Measurements from ENCODE around the gene ZNF70. TPM values are rescaled to one million over a fixed set of nuclear protein-coding genes. Genes with fewer than 3 reads are reported as not detected.
A peak's percentile ranks its signal among the peaks of the same experiment; 100 is the strongest.

The ZNF70 gene
- total RNA-seq: 1 to 10 TPM; 1.9 to 6.1 (median 4.9) TPM
- 1 to 10 TPM in 2 of 3 donors, under 1 TPM in 1; 0.94 to 3.8 (median 2.7) TPM for polyA plus RNA-seq
- long read RNA-seq, donor 1, full-length matches to known transcripts: 2 of 8,801 reads
- long read RNA-seq, donor 1, partial matches to known transcripts: 8,538 of 8,801 reads
- long read RNA-seq, donor 1, other reads (novel, unspliced or antisense): 261 of 8,801 reads
- long read RNA-seq, donor 2, partial matches to known transcripts: 6,267 of 6,431 reads
- long read RNA-seq, donor 2, other reads (novel, unspliced or antisense): 164 of 6,431 reads
- long read RNA-seq, donor 3: 0 reads
- long read RNA-seq, donor 4, full-length matches to known transcripts: 1 of 2 reads
- long read RNA-seq, donor 4, partial matches to known transcripts: 0 of 2 reads
- long read RNA-seq, donor 4, other reads (novel, unspliced or antisense): 1 of 2 reads
- long read RNA-seq, donor 5, partial matches to known transcripts: 0 of 1 reads
- long read RNA-seq, donor 5, other reads (novel, unspliced or antisense): 1 of 1 reads
- long read RNA-seq, donor 6: 0 reads
- long read RNA-seq, donor 7, partial matches to known transcripts: 369 of 3,349 reads
- long read RNA-seq, donor 7, other reads (novel, unspliced or antisense): 2,980 of 3,349 reads
- long read RNA-seq, donor 8: 0 reads
- long read RNA-seq, donor 9, full-length matches to known transcripts: 2 of 2 reads
- long read RNA-seq, donor 9, partial matches to known transcripts: 0 of 2 reads
- long read RNA-seq, donor 9, other reads (novel, unspliced or antisense): 0 of 2 reads
- long read RNA-seq, donor 10: 0 reads

GRCh38 chr22:23750714-23751440, at the start of gene ZNF70:
TSS of gene ZNF70 (minus strand) at chr22:23751112. CDS start at chr22:23745140, 5,972 bp downstream.
- Histone ChIP-seq H3K27ac (peak within 1 kb of the TSS; percentile 53 to 95 (median 89)), H3K27me3 (no peaks in the 10 kb centered on the region), H3K4me1 (replicated peaks in 1 of 2) (peaks cover 7 to 8% of the 10 kb centered on the region in 2 donors), H3K36me3 (replicated peaks in 1 of 2) (no peaks in the 10 kb centered on the region), H3K9me3 (replicated peaks in 1 of 3) (no peaks in the 10 kb centered on the region), H3K4me3 (peak within 1 kb of the TSS; percentile 50 to 70 (median 63))
- peak; percentile 79 to 91 (median 86) for DNase-seq
- intact Hi-C loops (cut with DNase I): no loop called here
- 0 to 1% (median 0%) methylated on average over 2 to 78 of the region's 78 CpGs for WGBS, 4 donors
- TF ChIP-seq CTCF (IDR thresholded peaks at IDR 0.05) (peak in 4 of 6 experiments; percentile 1 to 25 (median 17)), POLR2A (IDR thresholded peaks at IDR 0.05) (peak in 1 of 2 donors; percentile 68)

- intact Hi-C loops (cut with DNase I): no loop called here
- WGBS, 4 donors: 71 to 88% (median 80%) methylated on average over 4 to 5 of the region's 5 CpGs
- Histone ChIP-seq H3K9me3 (replicated peaks in 1 of 3) (no peaks in the 10 kb centered on the region), H3K27me3 (no peaks in the 10 kb centered on the region), H3K36me3 (replicated peaks in 1 of 2) (peaks cover 0 to 77% of the 10 kb centered on the region in 2 donors), H3K4me1 (replicated peaks in 1 of 2) (peaks cover 7% of the 10 kb centered on the region in 2 donors), H3K4me3 (no peak overlapping the region), H3K27ac (no peak overlapping the region)
- TF ChIP-seq CTCF (IDR thresholded peaks at IDR 0.05) (no peak), POLR2A (IDR thresholded peaks at IDR 0.05) (no peak)
- no peak for DNase-seq
Measured at GRCh38 chr22:23796461-23796860, 45.5 kb upstream of the ZNF70 start.

- no peak overlapping the region for H3K4me3 ChIP-seq
- no peaks in the 10 kb centered on the region for H3K9me3 ChIP-seq (replicated peaks in 1 of 3)
- H3K4me1 ChIP-seq (replicated peaks in 1 of 2): peaks cover 33 to 39% of the 10 kb centered on the region in 2 donors
- WGBS, 4 donors: 76 to 86% (median 81%) methylated on average over 8 of the region's 8 CpGs
- intact Hi-C loops (cut with DNase I): no loop called here
- H3K36me3 ChIP-seq (replicated peaks in 1 of 2): peaks cover 0 to 51% of the 10 kb centered on the region in 2 donors
- H3K27ac ChIP-seq: no peak overlapping the region
- TF ChIP-seq POLR2A (IDR thresholded peaks at IDR 0.05) (no peak), CTCF (IDR thresholded peaks at IDR 0.05) (no peak)
- no peaks in the 10 kb centered on the region for H3K27me3 ChIP-seq
- DNase-seq: no peak
Measured at GRCh38 chr22:23793326-23793725, 42.4 kb upstream of the ZNF70 start.

Data from adrenal gland (tissue), 19 donors.